Heart right ventricle (tissue), 16 donors: ENCODE results near the gene ADM2. TPM values are rescaled to one million over a fixed set of nuclear protein-coding genes. Genes with fewer than 3 reads are reported as not detected.

Experiments used
- ATAC-seq, 8 donors: fragments of 200-7000 bp; cut with Tn5 transposase; one replicate each; pipeline ENCODE4 v1.9.1; 2020; ENCODE audit warnings: mild to moderate bottlenecking in 8 of 8, moderate library complexity in 8 of 8, moderate number of reproducible peaks in 1 of 8
- DNase-seq, 2 donors: peaks; one replicate each; pipeline ENCODE4 v3.0.0-alpha.2; 2020
- H3K27ac ChIP-seq, 10 donors: fragments of 200-600 bp; sonication (generic) in 2 of 10; one replicate each; pipeline versions ENCODE4 v1.5.0 to v1.8.0; 2020 to 2022; ENCODE audit warnings: mild to moderate bottlenecking in 3 of 10
- H3K27me3 ChIP-seq, 7 donors: fragments of 200-600 bp; one replicate each; pipeline ENCODE4 v1.8.0; 2021 to 2022; ENCODE audit warnings: mild to moderate bottlenecking in 2 of 7
- H3K36me3 ChIP-seq, 9 donors: fragments of 200-600 bp; sonication (generic) in 1 of 9; one replicate each; pipeline versions ENCODE4 v1.5.0 to v1.8.0; 2020 to 2022; ENCODE audit warnings: mild to moderate bottlenecking in 2 of 9
- H3K4me1 ChIP-seq, 9 donors: fragments of 200-600 bp; sonication (generic) in 1 of 9; one replicate each; pipeline versions ENCODE4 v1.5.0 to v1.8.0; 2020 to 2022; ENCODE audit warnings: mild to moderate bottlenecking in 4 of 9
- H3K4me3 ChIP-seq, 10 donors: fragments of 200-600 bp; sonication (generic) in 2 of 10; one replicate each; pipeline versions ENCODE4 v1.5.0 to v1.8.0; 2020 to 2022; ENCODE audit warnings: mild to moderate bottlenecking in 7 of 10, moderate library complexity in 2 of 10
- H3K9me3 ChIP-seq, 11 donors: fragments of 200-600 bp in 10 of 11; sonication (generic) in 2 of 11; one replicate each; pipeline versions ENCODE4 v1.5.0 to v1.8.0; 2013 to 2022; ENCODE audit warnings: mild to moderate bottlenecking in 2 of 11, control low read depth in 1 of 11, moderate library complexity in 1 of 11
- WGBS, 2 donors: extraction: QIAGEN DNeasy Blood & Tissue Kit; methylation state at CpG; one replicate each; pipeline ENCODE4 v1.1.7; 2013; ENCODE audit warnings: inconsistent platforms in 1 of 2; 5-methylcytosine and 5-hydroxymethylcytosine counted together
- intact Hi-C, 10 donors: fragments of 100-400 bp; cut with DNase I; formaldehyde crosslinking; loops; one replicate each; pipeline versions ENCODE4 v1.11.1 to v1.14.2; 2022
- polyA plus RNA-seq, 2 donors: library from polyadenylated mRNA; stranded (reverse); fragments of 200-250 nt; gene quantifications; one replicate each; pipeline ENCODE4 v1.2.3, GENCODE V29; 2013
- total RNA-seq, 10 donors: library from RNA; stranded (reverse); fragmentation: NEBNext Ultra II Directional in 3 of 10; extraction: Animal tissue kit (Norgen Biotek cat#: 25700) in 3 of 10; gene quantifications; one replicate each; pipeline versions ENCODE4 v1.2.1 to v1.2.4, GENCODE V29; 2021 to 2023
- TF ChIP-seq, protein P1 (sequence below), 9 donors: fragments of 200-600 bp; sonication (generic) in 2 of 9; IDR thresholded peaks; one replicate each; pipeline versions ENCODE4 v1.5.0 to v1.8.0; 2021 to 2022; ENCODE audit warnings: antibody characterized with exemption in 9 of 9, mild to moderate bottlenecking in 5 of 9, moderate library complexity in 1 of 9
- donor health status: Arrhythmogenic right ventricular cardiomyopathy.
- donor health status: ischemic (EF 13 %, LVEDD 7.1; RV severe dilation, severe dysfunction).
- donor health status: healthy with polysubstance abuse.
- donor health status: DM: no; HTN: yes; CAD: no.
- donor health status: DM: no; HTN: no; CAD: no.
- donor health status: ischemic (EF 25% LVEDD 6.9; RV normal size, moderate dysfunction).
- donor health status: ischemic (EF 25% LVEDD 5.7; RV mildly dilated, moderate dysfunction).
- donor health status: healthy.
- donor health status: DM: yes; HTN: yes; CAD: no.
- donor health status: Ischemic cardiomyopathy.
- donor health status: ischemic (EF 35%, LVEDD 5.7; RV mildly dilated, moderate dysfunction).
- donor health status: nonischemic (EF 11% LVEDD 7.7; RV severe dilation, severe dysfunction).
- donor health status: DM: yes; HTN: yes; CAD: no.
- donor health status: PGD.
- donor health status: ischemic (EF 29% LVEDD 5.4; RV normal size, mild dysfunction).
- donor health status: nonischemic (EF 23%, LVEDD 6.1; RV moderate dilation, normal function).

ADM2 gene
- total and polyA plus RNA-seq, 12 donors = 0.07 to 0.53 (median 0.15) TPM; not detected in 7

DNA sequence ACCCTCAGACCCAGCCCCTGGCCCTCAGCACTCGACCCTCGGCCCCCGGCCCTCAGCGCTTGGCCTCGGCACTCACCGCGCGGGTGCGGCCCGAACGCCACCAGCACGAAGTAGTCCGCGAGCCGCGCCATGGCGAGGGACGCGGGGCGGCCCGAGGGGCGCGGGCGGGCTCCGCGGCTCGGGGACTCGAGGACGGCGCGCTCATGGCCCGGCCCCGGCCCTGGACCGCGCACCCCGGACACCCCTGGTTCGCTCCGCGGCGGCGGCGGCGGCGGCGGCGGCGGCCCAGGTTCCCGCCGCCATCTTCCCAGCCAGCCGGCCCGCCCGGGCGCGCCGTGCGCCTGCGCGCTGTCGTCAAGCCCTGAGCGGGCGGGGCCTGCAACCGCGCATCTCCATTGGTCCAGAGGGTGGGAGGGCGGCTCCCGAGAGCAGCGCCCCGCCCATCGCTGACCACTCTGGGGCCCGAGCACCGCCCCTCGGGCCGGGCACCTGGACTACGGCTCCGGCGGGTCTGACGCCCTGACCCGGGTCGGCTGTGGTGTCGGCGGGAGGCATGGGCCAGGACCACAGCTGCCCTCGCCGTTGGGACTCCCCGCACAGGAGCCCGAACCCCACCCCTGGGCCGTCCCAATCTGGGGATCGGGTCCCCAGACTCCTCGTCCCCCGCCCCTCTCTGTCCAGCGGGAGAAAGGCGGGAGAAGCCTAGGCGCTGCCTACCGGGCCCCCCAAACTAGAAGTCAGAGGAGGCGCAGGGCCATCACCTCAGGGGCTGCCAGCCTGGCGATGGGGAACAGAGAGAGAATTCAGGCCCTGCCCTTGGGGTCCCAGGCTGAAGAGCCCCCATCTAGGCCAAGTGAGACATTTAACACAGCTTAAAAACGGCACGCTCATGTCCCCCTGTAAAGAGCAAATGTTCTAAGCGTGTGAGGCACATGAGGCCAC lies 6.4 kb upstream of the ADM2 start, which contains the start of gene SBF1:
SBF1 (minus strand) TSS at position 326 of the 942 bp plus-strand sequence; CDS start at position 131, 195 bp downstream.
- 1 to 2% methylated on average over 80 to 93 of the region's 97 CpGs for WGBS, 2 donors
- H3K4me3 ChIP-seq = peak within 1 kb of the TSS; percentile 72 to 98 (median 84)
- H3K27ac ChIP-seq = peak within 1 kb of the TSS in 9 of 10 donors; percentile 68 to 90 (median 80)
- ATAC-seq = peak; percentile 94 to 99 (median 98)
- intact Hi-C loops = loop anchor here in 3 of 10 donors (1.0 to 2.0 kb wide), 2 partner anchors 32 kb away; partner anchors contain the start of gene LMF2 (in 3 of the 3)
- H3K4me1 ChIP-seq = peaks cover 29 to 48% (median 46%) of the 10 kb centered on the region in 9 donors
- TF ChIP-seq, protein P1, sequence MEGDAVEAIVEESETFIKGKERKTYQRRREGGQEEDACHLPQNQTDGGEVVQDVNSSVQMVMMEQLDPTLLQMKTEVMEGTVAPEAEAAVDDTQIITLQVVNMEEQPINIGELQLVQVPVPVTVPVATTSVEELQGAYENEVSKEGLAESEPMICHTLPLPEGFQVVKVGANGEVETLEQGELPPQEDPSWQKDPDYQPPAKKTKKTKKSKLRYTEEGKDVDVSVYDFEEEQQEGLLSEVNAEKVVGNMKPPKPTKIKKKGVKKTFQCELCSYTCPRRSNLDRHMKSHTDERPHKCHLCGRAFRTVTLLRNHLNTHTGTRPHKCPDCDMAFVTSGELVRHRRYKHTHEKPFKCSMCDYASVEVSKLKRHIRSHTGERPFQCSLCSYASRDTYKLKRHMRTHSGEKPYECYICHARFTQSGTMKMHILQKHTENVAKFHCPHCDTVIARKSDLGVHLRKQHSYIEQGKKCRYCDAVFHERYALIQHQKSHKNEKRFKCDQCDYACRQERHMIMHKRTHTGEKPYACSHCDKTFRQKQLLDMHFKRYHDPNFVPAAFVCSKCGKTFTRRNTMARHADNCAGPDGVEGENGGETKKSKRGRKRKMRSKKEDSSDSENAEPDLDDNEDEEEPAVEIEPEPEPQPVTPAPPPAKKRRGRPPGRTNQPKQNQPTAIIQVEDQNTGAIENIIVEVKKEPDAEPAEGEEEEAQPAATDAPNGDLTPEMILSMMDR (IDR thresholded peaks at IDR 0.05) = no peak
- DNase-seq = peak; percentile 92 to 94
- no peaks in the 10 kb centered on the region for H3K9me3 ChIP-seq
- peaks cover 0 to 4% (median 0%) of the 10 kb centered on the region in 9 donors for H3K36me3 ChIP-seq
- peaks cover 0 to 16% (median 12%) of the 10 kb centered on the region in 7 donors for H3K27me3 ChIP-seq

DNA sequence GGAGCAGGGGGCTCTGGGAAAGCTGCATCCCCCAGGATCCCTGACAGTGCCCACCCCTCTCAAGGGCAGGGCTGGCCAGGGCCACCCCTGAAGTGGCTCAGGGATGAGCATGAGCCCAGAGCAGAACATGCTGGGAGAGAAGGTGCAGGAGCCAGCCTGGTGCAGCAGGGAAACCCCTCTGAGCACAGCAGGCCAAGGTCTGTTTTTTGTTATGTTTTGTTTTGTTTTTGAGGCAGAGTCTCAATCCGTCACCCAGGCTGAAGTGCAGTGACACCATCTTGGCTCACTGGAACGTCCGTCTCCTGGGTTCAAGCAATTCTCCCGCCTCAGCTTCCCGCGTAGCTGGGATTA lies 5.7 kb upstream of the ADM2 start:
- H3K27me3 ChIP-seq = peaks cover under 1 to 23% (median 19%) of the 10 kb centered on the region in 7 donors
- 90 to 91% methylated on average over 6 of the region's 6 CpGs for WGBS, 2 donors
- peaks cover 0 to 4% (median 0%) of the 10 kb centered on the region in 9 donors for H3K36me3 ChIP-seq
- DNase-seq (no peak), ATAC-seq (peak in 1 of 8 donors; percentile 15)
- peak overlapping the region in 5 of 10 donors; percentile 70 to 90 (median 83) for H3K27ac ChIP-seq
- intact Hi-C loops = loop anchor here in 3 of 10 donors (1.0 to 2.0 kb wide), 2 partner anchors 31 to 32 kb away; partner anchors contain the start of gene LMF2 (in 3 of the 3)
- TF ChIP-seq, protein P1 (IDR thresholded peaks at IDR 0.05) = no peak
- H3K4me1 ChIP-seq = peaks cover 22 to 42% (median 40%) of the 10 kb centered on the region in 9 donors
- no peaks in the 10 kb centered on the region for H3K9me3 ChIP-seq
- H3K4me3 ChIP-seq = peak overlapping the region in 9 of 10 donors; percentile 80 to 98 (median 85)

DNA sequence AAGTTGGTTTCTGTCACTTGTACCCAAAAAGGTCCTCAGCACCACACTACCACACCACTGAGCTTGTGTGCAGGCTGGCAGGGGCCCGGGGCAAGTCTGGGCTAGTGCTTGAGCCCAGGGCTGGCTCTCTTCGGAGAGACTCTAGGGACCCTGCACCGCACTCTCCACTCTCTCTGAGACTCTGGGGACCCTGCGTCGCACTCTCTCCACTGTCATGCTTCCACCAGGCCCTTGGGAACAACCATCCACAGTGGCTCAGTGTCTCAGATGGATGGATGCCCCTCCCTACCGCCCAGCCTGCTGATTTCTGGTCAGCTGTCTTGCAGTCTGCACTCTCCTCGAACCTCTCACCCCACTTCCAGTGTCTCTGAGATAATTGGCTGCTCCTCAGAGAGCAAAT lies 4.5 kb upstream of the ADM2 start:
- Histone ChIP-seq H3K27ac (no peak overlapping the region), H3K36me3 (peaks cover 0 to 4% (median 0%) of the 10 kb centered on the region in 9 donors), H3K4me3 (no peak overlapping the region), H3K4me1 (peaks cover 16 to 38% (median 34%) of the 10 kb centered on the region in 9 donors), H3K27me3 (peaks cover 13 to 35% (median 31%) of the 10 kb centered on the region in 7 donors), H3K9me3 (no peaks in the 10 kb centered on the region)
- DNase-seq (no peak), ATAC-seq (no peak)
- 68 to 72% methylated on average over 7 of the region's 7 CpGs for WGBS, 2 donors
- TF ChIP-seq, protein P1 (IDR thresholded peaks at IDR 0.05) = no peak
- intact Hi-C loops = no loop called here

DNA sequence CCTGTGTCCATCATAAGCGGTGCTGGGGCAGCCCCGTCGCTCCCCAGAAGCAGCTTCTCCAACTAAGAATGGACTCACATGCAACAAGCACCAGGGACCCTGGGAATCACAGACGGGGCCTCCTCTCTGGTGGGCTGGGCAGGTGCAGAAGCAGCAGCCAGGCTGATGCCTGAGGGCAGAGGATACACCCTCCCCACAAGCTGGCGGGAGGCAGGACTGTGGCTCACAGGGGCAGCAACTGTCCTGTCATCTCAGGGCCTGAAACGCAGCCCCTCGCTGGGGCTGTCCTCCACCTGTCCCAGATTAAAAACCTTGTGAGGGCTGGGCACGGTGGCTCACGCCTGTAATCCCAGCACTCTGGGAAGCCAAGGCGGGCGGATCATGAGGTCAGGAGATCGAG lies 3.4 kb upstream of the ADM2 start:
- Histone ChIP-seq H3K36me3 (no peaks in the 10 kb centered on the region), H3K4me3 (no peak overlapping the region), H3K27ac (no peak overlapping the region), H3K9me3 (no peaks in the 10 kb centered on the region), H3K27me3 (peaks cover 23 to 46% (median 42%) of the 10 kb centered on the region in 7 donors), H3K4me1 (peaks cover 12 to 34% (median 29%) of the 10 kb centered on the region in 9 donors)
- TF ChIP-seq, protein P1 (IDR thresholded peaks at IDR 0.05) = no peak
- DNase-seq (no peak), ATAC-seq (no peak)
- 87 to 90% methylated on average over 12 of the region's 12 CpGs for WGBS, 2 donors
- intact Hi-C loops = no loop called here
